Karpas-422 (cell line): ENCODE data around the gene DYNLT5. TPM values are rescaled to one million over a fixed set of nuclear protein-coding genes. Genes with fewer than 3 reads are reported as not detected.

Experiments used
- DNase-seq: peaks from one replicate; pipeline ENCODE4 v3.0.0-alpha.2; 2015
- H2AFZ ChIP-seq: fragments of 200-600 bp; sonication (generic); 2 replicates; pipeline ENCODE4 v1.6.1; 2014; ENCODE audit warnings: antibody characterized with exemption, low read length, mixed read lengths
- H3K27ac ChIP-seq: fragments of 200-600 bp; sonication (generic); 2 replicates; pipeline ENCODE4 v1.5.1; 2014; ENCODE audit warnings: mild to moderate bottlenecking, low read length, moderate library complexity
- H3K27me3 ChIP-seq: fragments of 200-600 bp; sonication (generic); 2 replicates; pipeline ENCODE4 v1.6.1; 2014; ENCODE audit warnings: low read length, mixed read lengths
- H3K36me3 ChIP-seq: fragments of 200-600 bp; sonication (generic); 2 replicates; pipeline ENCODE4 v1.6.1; 2014; ENCODE audit warnings: low read length, mixed read lengths; ENCODE audit not compliant: insufficient read depth
- H3K4me1 ChIP-seq: fragments of 200-600 bp; sonication (generic); 2 replicates; pipeline ENCODE4 v1.6.1; 2014; ENCODE audit warnings: mild to moderate bottlenecking, low read length, mixed read lengths
- H3K4me2 ChIP-seq: fragments of 200-600 bp; sonication (generic); 2 replicates; pipeline ENCODE4 v1.6.1; 2014; ENCODE audit warnings: low read length, low read depth, mild to moderate bottlenecking; ENCODE audit not compliant: poor library complexity, severe bottlenecking
- H3K4me3 ChIP-seq: fragments of 200-600 bp; sonication (generic); 2 replicates; pipeline ENCODE4 v1.5.1; 2014; ENCODE audit warnings: mild to moderate bottlenecking, antibody characterized with exemption, low read length, mixed read lengths
- H3K79me2 ChIP-seq: fragments of 200-600 bp; sonication (generic); 2 replicates; pipeline ENCODE4 v1.6.1; 2014; ENCODE audit warnings: mild to moderate bottlenecking, low read length, mixed read lengths
- H3K9ac ChIP-seq: fragments of 200-600 bp; sonication (generic); 2 replicates; pipeline ENCODE4 v1.6.0; 2014; ENCODE audit warnings: low read length
- H3K9me2 ChIP-seq: fragments of 200-600 bp; sonication (generic), shearing (Covaris generic); replicated peaks from 2 replicates; pipeline ENCODE4 v1.6.0; 2014; ENCODE audit warnings: mild to moderate bottlenecking, low read length, moderate library complexity; ENCODE audit not compliant: insufficient read depth
- H3K9me3 ChIP-seq: fragments of 300-700, 200-600 bp; sonication (generic); 2 replicates; pipeline ENCODE4 v1.6.1; 2014; ENCODE audit warnings: low read length, mixed read lengths
- H4K20me1 ChIP-seq: fragments of 200-600 bp; sonication (generic); 2 replicates; pipeline ENCODE4 v1.6.1; 2014; ENCODE audit warnings: mild to moderate bottlenecking, antibody characterized with exemption, low read length, low read depth; ENCODE audit not compliant: insufficient read depth
- total RNA-seq: library from RNA; depleted of rRNA; stranded (reverse); fragments of >200 nt; shearing (Covaris generic); gene quantifications from 2 replicates; pipeline ENCODE4 v1.2.3, GENCODE V29; 2014; ENCODE audit warnings: low replicate concordance; rRNA removed

The DYNLT5 gene, protein sequence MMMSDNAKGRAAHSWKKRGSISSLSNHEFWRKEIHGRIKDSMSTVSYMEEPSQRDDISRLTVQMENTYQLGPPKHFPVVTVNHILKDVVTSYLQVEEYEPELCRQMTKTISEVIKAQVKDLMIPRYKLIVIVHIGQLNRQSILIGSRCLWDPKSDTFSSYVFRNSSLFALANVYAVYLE
- total RNA-seq, result not detected in 2 replicates

DNA sequence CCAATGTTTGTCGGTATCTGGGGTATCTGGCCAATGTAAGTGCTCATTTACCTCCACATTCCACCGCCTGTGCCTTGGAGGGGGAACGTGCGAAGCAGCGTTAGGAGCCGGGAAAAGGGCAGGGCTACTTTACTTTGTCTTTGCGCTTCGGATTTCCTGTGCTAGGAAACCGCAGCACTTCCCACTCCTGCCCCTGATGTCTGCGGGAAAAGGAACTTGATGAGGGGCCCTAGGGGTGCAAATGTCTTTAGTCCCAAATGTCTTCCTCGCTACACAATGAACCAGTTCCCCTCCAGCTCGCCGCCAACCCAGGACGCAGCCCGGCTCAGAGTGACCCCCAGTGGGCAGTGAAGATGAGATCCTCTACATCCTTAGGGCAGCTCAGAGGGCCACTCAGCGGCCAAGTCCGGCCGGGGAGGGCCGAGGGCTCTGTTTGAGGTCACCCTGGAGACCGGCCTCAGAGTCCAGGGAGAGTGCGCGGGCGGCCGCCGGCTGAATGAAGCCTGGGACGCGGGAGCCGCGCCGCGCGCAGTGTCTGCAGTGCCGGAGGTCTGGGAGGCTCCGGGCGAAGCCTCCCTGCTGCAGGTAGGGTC is at the start of gene DYNLT5:
Gene DYNLT5, plus strand, starts transcription at position 460 of the 593 bp plus-strand sequence. CDS start 2,200 bp downstream, outside the sequence.
- no peak for DNase-seq
- H3K9ac ChIP-seq, result no peak within 1 kb of the TSS
- no peaks in the 10 kb centered on the region for H4K20me1 ChIP-seq
- H3K27me3 ChIP-seq, result no peaks in the 10 kb centered on the region
- H3K9me3 ChIP-seq, result no peaks in the 10 kb centered on the region
- no peaks in the 10 kb centered on the region for H3K36me3 ChIP-seq
- H3K79me2 ChIP-seq, result no peaks in the 10 kb centered on the region
- H3K9me2 ChIP-seq, result no peaks in the 10 kb centered on the region
- no peak within 1 kb of the TSS for H3K4me3 ChIP-seq
- H3K27ac ChIP-seq, result no peak within 1 kb of the TSS
- H3K4me2 ChIP-seq, result no peak within 1 kb of the TSS
- no peaks in the 10 kb centered on the region for H3K4me1 ChIP-seq
- H2AFZ ChIP-seq, result no peak within 1 kb of the TSS

DNA sequence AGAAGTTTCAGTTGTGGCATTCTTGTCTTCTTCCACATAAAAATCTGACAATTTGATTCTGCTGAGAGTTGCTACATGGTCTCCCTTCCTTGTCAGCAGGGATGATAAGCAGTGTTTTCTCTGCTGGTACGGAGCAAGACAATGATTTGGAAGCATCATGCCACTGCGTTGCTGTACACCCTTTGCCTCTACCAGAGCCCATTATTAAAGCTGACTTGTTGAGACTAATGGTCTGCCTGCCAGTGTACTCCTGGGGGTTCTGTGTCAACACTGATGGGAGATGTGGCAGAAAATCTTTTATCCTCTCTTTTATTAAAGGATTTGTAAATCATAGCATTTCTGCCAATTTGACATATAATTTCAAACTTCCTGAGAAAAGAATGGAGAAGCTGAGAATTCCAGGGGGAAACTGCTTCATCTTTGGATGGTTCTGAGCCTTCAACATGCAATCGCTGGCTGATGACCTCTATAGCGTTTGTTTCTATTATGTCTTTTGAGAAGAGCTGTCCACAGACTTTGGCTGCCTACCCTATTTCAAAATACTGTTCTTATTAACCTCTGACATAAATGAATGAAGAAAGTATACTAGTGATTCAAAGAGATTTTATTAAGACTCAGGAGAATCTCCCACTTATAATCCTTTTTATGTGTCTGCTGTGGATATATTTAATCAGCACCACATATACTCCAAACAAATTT is 47.9 kb upstream of the DYNLT5 start:
- Histone ChIP-seq H2AFZ (no peak overlapping the region), H3K4me2 (no peak overlapping the region), H3K9me2 (no peaks in the 10 kb centered on the region), H3K27me3 (no peaks in the 10 kb centered on the region), H3K79me2 (no peaks in the 10 kb centered on the region), H4K20me1 (no peaks in the 10 kb centered on the region), H3K27ac (no peak overlapping the region), H3K4me1 (no peaks in the 10 kb centered on the region), H3K4me3 (no peak overlapping the region), H3K9ac (no peak overlapping the region), H3K36me3 (no peaks in the 10 kb centered on the region), H3K9me3 (no peaks in the 10 kb centered on the region)
- no peak for DNase-seq

DNA sequence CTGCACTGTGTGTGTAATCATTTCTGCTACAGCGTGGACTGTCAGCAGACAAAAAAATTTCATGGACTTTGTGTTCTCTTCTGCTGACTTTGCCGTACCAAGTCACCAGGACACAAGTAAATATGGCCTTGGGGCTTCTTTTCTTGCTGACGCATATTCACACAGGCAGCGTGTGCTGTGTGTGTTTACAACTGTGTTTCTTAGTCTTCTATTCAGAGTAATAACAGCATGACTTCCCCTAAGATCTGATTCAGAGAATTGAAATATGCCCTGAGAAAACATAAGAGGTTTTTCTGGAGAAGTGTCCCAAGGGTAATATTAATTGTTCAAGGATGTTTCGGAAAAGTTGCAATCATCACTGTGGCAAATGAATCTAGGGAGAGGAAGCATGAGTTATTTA is 47.1 kb upstream of the DYNLT5 start:
- Histone ChIP-seq H3K79me2 (no peaks in the 10 kb centered on the region), H3K9ac (no peak overlapping the region), H4K20me1 (no peaks in the 10 kb centered on the region), H2AFZ (no peak overlapping the region), H3K27me3 (no peaks in the 10 kb centered on the region), H3K36me3 (no peaks in the 10 kb centered on the region), H3K9me2 (no peaks in the 10 kb centered on the region), H3K4me1 (no peaks in the 10 kb centered on the region), H3K4me3 (no peak overlapping the region), H3K4me2 (no peak overlapping the region), H3K27ac (no peak overlapping the region), H3K9me3 (no peaks in the 10 kb centered on the region)
- no peak for DNase-seq

DNA sequence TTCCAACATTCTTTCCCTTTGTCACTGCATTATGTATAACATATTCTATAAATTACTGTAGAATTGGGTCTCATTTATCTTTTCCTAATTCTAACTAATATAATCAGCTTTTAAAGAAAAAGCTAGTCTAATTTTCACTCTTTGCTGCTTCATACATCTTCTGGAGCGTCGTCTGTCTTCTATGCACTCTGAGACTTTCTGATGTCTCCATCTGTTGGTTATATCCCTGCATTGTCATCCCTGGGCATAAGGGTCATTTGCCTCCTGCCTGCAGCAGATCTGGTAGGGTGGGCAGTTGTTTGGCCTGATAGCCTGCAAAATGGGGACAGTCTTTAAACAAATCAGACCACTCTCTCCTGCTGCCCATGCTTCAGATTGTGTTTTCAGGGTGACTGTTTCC is 40.8 kb upstream of the DYNLT5 start:
- H3K9me2 ChIP-seq, result no peaks in the 10 kb centered on the region
- H3K4me2 ChIP-seq, result no peak overlapping the region
- peak; percentile 43 for DNase-seq
- H3K9ac ChIP-seq, result no peak overlapping the region
- H3K9me3 ChIP-seq, result no peaks in the 10 kb centered on the region
- H2AFZ ChIP-seq, result no peak overlapping the region
- H3K79me2 ChIP-seq, result no peaks in the 10 kb centered on the region
- no peaks in the 10 kb centered on the region for H3K27me3 ChIP-seq
- H3K4me1 ChIP-seq, result no peaks in the 10 kb centered on the region
- no peaks in the 10 kb centered on the region for H4K20me1 ChIP-seq
- no peak overlapping the region for H3K4me3 ChIP-seq
- H3K27ac ChIP-seq, result no peak overlapping the region
- H3K36me3 ChIP-seq, result no peaks in the 10 kb centered on the region

DNA sequence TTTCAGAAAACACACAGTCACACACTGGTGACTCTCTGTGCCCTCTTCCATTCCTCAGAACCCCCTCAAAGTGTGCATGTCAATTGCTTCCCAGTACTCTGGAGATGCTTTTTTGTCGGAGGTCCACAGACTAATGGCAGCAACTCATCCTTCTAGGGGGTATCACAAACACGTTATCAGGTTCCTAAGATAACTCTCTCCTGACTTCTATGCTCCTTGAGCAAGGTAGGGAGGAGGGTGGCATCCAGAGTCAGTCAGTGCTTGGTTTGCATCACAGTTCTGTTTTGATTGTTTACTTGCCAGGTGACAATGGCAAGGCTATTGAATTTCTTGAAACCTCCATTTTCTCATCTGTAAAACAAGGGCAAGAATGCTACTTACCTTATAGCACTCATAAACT is 39.4 kb upstream of the DYNLT5 start:
- DNase-seq, result no peak
- H3K36me3 ChIP-seq, result no peaks in the 10 kb centered on the region
- no peaks in the 10 kb centered on the region for H3K4me1 ChIP-seq
- no peak overlapping the region for H3K4me3 ChIP-seq
- no peaks in the 10 kb centered on the region for H3K9me3 ChIP-seq
- no peak overlapping the region for H3K4me2 ChIP-seq
- H2AFZ ChIP-seq, result no peak overlapping the region
- H3K9ac ChIP-seq, result no peak overlapping the region
- H4K20me1 ChIP-seq, result no peaks in the 10 kb centered on the region
- no peaks in the 10 kb centered on the region for H3K27me3 ChIP-seq
- H3K79me2 ChIP-seq, result no peaks in the 10 kb centered on the region
- H3K27ac ChIP-seq, result no peak overlapping the region
- no peaks in the 10 kb centered on the region for H3K9me2 ChIP-seq

DNA sequence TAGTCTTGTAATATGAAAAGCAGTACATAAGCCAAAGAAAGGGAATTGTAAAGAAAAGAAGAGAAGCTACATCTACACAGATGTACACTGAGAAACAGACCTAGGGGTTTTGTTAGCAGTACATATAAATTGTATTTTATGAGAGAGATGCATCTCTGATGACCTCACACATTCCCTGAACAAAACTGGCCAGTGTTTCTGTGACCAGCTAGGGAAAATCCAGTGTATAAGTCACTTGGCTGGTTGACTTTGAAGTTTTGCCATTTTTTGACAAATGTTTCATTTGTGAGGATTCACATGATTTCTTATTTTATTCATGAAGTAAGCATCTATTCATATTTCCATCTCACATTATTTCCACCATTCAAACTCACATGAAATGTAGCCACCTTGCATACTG is 28.3 kb upstream of the DYNLT5 start:
- Histone ChIP-seq H3K9me2 (no peaks in the 10 kb centered on the region), H3K4me1 (no peaks in the 10 kb centered on the region), H3K27me3 (0 out of 2 replicates have a peak, but pooled peaks cover 2% of the 10 kb centered on the region), H3K79me2 (no peaks in the 10 kb centered on the region), H2AFZ (no peak overlapping the region), H3K9me3 (no peaks in the 10 kb centered on the region), H3K27ac (no peak overlapping the region), H3K36me3 (no peaks in the 10 kb centered on the region), H4K20me1 (no peaks in the 10 kb centered on the region), H3K4me2 (no peak overlapping the region), H3K4me3 (no peak overlapping the region), H3K9ac (no peak overlapping the region)
- DNase-seq, result no peak

DNA sequence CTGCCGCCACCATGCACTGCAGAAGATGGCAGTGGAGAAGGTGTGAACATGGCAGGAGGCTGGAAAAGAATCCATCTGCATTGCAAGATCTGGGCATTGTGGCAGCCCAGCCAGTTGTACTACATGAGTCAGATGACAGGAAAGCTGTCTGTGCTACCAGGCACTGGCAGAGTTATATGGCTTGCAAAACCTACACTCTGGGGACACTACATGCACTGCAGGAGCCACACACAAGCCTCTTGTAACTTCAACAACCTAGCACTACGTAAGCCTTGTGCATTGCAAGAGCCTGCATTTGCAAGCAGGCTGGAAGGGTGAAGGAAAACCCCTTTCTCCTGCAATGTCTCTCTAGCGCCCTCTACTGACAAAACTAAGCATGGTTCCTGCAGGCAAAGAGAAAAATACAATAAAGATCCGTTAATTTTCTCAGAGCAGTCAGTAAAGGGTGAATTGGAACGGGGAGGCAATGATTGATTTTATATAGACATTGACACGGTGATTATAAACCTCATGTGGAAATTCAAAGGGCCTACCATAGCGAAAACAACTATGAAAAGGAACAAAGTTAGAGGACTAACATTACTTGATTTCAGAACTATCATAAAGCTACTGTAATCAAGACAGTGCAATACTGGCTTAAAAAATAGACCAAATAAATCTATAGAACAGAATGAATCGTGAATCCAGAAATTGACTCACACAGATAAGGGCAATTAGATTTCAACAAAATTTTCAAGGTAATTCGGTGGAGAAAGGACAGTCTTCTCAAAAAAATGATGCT is 26.2 kb upstream of the DYNLT5 start:
- Histone ChIP-seq H2AFZ (no peak overlapping the region), H3K9ac (no peak overlapping the region), H4K20me1 (no peaks in the 10 kb centered on the region), H3K9me2 (no peaks in the 10 kb centered on the region), H3K27ac (no peak overlapping the region), H3K36me3 (no peaks in the 10 kb centered on the region), H3K27me3 (0 out of 2 replicates have a peak, but pooled peaks cover 2% of the 10 kb centered on the region), H3K4me2 (no peak overlapping the region), H3K79me2 (no peaks in the 10 kb centered on the region), H3K9me3 (no peaks in the 10 kb centered on the region), H3K4me1 (no peaks in the 10 kb centered on the region), H3K4me3 (no peak overlapping the region)
- DNase-seq, result peak; percentile 88

DNA sequence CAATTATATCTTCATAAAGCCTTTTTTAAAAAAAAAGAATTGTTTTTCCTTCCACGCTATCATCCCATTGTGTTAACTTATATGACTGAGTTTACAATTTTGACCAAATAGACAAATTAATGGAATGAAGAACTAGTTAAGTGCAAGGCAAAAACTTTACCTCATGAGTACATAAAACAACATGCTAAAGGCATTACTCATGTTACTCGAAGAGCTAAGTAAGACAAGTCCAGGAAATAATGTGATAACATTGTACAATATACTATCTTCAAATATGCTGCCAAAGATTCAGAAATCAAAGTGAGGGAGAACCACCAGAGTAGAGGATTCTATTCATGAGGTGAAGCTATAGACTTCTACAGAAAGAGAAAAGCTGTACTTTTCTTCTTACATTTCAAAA is 24.2 kb upstream of the DYNLT5 start:
- no peaks in the 10 kb centered on the region for H4K20me1 ChIP-seq
- H3K9ac ChIP-seq, result no peak overlapping the region
- H3K36me3 ChIP-seq, result no peaks in the 10 kb centered on the region
- no peak overlapping the region for H3K4me2 ChIP-seq
- H3K9me3 ChIP-seq, result no peaks in the 10 kb centered on the region
- H2AFZ ChIP-seq, result no peak overlapping the region
- DNase-seq, result no peak
- no peaks in the 10 kb centered on the region for H3K79me2 ChIP-seq
- no peak overlapping the region for H3K4me3 ChIP-seq
- no peaks in the 10 kb centered on the region for H3K4me1 ChIP-seq
- H3K9me2 ChIP-seq, result no peaks in the 10 kb centered on the region
- no peaks in the 10 kb centered on the region for H3K27me3 ChIP-seq
- H3K27ac ChIP-seq, result no peak overlapping the region
